ENCODE results near the gene PCDHA9. TPM values are rescaled to one million over a fixed set of nuclear protein-coding genes. Genes with fewer than 3 reads are reported as not detected.
A peak's percentile ranks its signal among the peaks of the same experiment; 100 is the strongest.
"Not testable (repeated sequence)": the region's sequence is repeated elsewhere in the genome, so short reads cannot be mapped to it uniquely, and the experiment has no call there.

PCDHA9 gene
- total RNA-seq = not detected
- polyA plus RNA-seq = not detected

- Mint-ChIP-seq H3K27ac (peak within 1 kb of the TSS in 1 of 7 donors; percentile 48), H3K9me3 (peaks cover 5 to 35% (median 7%) of the 10 kb centered on the region in 8 donors), H3K27me3 (peaks cover 12 to 17% of the 10 kb centered on the region in 2 donors)
- CTCF ChIA-PET (ENCODE audit: partially characterized antibody); POLR2A ChIA-PET (ENCODE audit: partially characterized antibody); intact Hi-C loops (cut with micrococcal nuclease); H3K4me1 ChIP-seq (ENCODE audit: insufficient read depth, low read length); H3K36me3 ChIP-seq (ENCODE audit: insufficient read depth, low read length); H3K9me3 ChIP-seq (ENCODE audit: control insufficient read depth in 1 of 2, low read length in 2 of 2); H3K27ac ChIP-seq (ENCODE audit: low read depth, low read length); DNase-seq; H3K27me3 ChIP-seq (ENCODE audit: insufficient read depth, low read length); H3K4me3 Mint-ChIP-seq; H3K4me1 Mint-ChIP-seq; H3K36me3 Mint-ChIP-seq; H3K4me3 ChIP-seq (ENCODE audit: low read length in 2 of 2): not testable (repeated sequence)
These were observed at the start of gene PCDHA9 for GRCh38 chr5:140848139-140849102. PCDHA9 (plus strand) TSS chr5:140848382; CDS start chr5:140848496, 114 bp downstream.

GRCh38 chr5:140800816-140801493 is 47.2 kb upstream of the PCDHA9 start, which contains the start of gene PCDHA3:
PCDHA3 (plus strand) TSS chr5:140801057.
- H3K9me3 Mint-ChIP-seq = peaks cover 3 to 69% (median 49%) of the 10 kb centered on the region in 8 donors
- POLR2A ChIA-PET (ENCODE audit: partially characterized antibody) = no interaction called here
- Histone ChIP-seq H3K36me3 (ENCODE audit: insufficient read depth, low read length) (no peaks in the 10 kb centered on the region), H3K4me1 (ENCODE audit: insufficient read depth, low read length) (no peaks in the 10 kb centered on the region), H3K9me3 (ENCODE audit: control insufficient read depth in 1 of 2, low read length in 2 of 2) (peaks cover 0 to 4% of the 10 kb centered on the region in 2 donors), H3K27ac (ENCODE audit: low read depth, low read length) (no peak within 1 kb of the TSS), H3K27me3 (ENCODE audit: insufficient read depth, low read length) (peaks cover 5% of the 10 kb centered on the region), H3K4me3 (ENCODE audit: low read length in 2 of 2) (no peak within 1 kb of the TSS)
- intact Hi-C loops (cut with micrococcal nuclease) = no loop called here
- H3K36me3 Mint-ChIP-seq = peaks cover 4 to 10% of the 10 kb centered on the region in 2 donors
- H3K27me3 Mint-ChIP-seq = peaks cover 7 to 18% of the 10 kb centered on the region in 2 donors
- no peak within 1 kb of the TSS for H3K4me3 Mint-ChIP-seq
- CTCF ChIA-PET (ENCODE audit: partially characterized antibody) = no interaction called here
- peak within 1 kb of the TSS in 2 of 7 donors; percentile 53 to 64 for H3K27ac Mint-ChIP-seq
- H3K4me1 Mint-ChIP-seq = no peaks in the 10 kb centered on the region
- DNase-seq = peak in 1 of 5 donors; percentile 9

- POLR2A ChIA-PET (ENCODE audit: partially characterized antibody) = no interaction called here
- Mint-ChIP-seq H3K27ac (peak overlapping the region in 1 of 7 donors; percentile 53), H3K4me1 (no peaks in the 10 kb centered on the region), H3K36me3 (peaks cover 4 to 10% of the 10 kb centered on the region in 2 donors), H3K9me3 (peaks cover 3 to 73% (median 51%) of the 10 kb centered on the region in 8 donors), H3K4me3 (no peak overlapping the region), H3K27me3 (peaks cover 9 to 19% of the 10 kb centered on the region in 2 donors)
- DNase-seq = no peak
- CTCF ChIA-PET (ENCODE audit: partially characterized antibody) = no interaction called here
- intact Hi-C loops (cut with micrococcal nuclease) = no loop called here
- H3K27me3 ChIP-seq (ENCODE audit: insufficient read depth, low read length) = peaks cover 5% of the 10 kb centered on the region
- peaks cover 0 to 4% of the 10 kb centered on the region in 2 donors for H3K9me3 ChIP-seq (ENCODE audit: control insufficient read depth in 1 of 2, low read length in 2 of 2)
- no peak overlapping the region for H3K4me3 ChIP-seq (ENCODE audit: low read length in 2 of 2)
- H3K36me3 ChIP-seq (ENCODE audit: insufficient read depth, low read length) = no peaks in the 10 kb centered on the region
- no peaks in the 10 kb centered on the region for H3K4me1 ChIP-seq (ENCODE audit: insufficient read depth, low read length)
- no peak overlapping the region for H3K27ac ChIP-seq (ENCODE audit: low read depth, low read length)
These were observed 46.7 kb upstream of the PCDHA9 start for GRCh38 chr5:140801494-140801841.

GRCh38 chr5:140802381-140802780 is 45.8 kb upstream of the PCDHA9 start:
- H3K36me3 ChIP-seq (ENCODE audit: insufficient read depth, low read length); H3K4me1 ChIP-seq (ENCODE audit: insufficient read depth, low read length); H3K4me3 ChIP-seq (ENCODE audit: low read length in 2 of 2); intact Hi-C loops (cut with micrococcal nuclease); H3K9me3 ChIP-seq (ENCODE audit: control insufficient read depth in 1 of 2, low read length in 2 of 2); H3K4me3 Mint-ChIP-seq; POLR2A ChIA-PET (ENCODE audit: partially characterized antibody); CTCF ChIA-PET (ENCODE audit: partially characterized antibody); H3K27ac Mint-ChIP-seq; H3K4me1 Mint-ChIP-seq; H3K27ac ChIP-seq (ENCODE audit: low read depth, low read length); H3K27me3 ChIP-seq (ENCODE audit: insufficient read depth, low read length): not testable (repeated sequence)
- Mint-ChIP-seq H3K27me3 (peaks cover 10 to 22% of the 10 kb centered on the region in 2 donors), H3K36me3 (peaks cover 7 to 12% of the 10 kb centered on the region in 2 donors), H3K9me3 (peaks cover 3 to 77% (median 52%) of the 10 kb centered on the region in 8 donors)
- DNase-seq = peak in 1 of 5 donors; percentile 5

GRCh38 chr5:140802781-140803271 is 45.4 kb upstream of the PCDHA9 start:
- H3K27me3 ChIP-seq (ENCODE audit: insufficient read depth, low read length) = peaks cover 5% of the 10 kb centered on the region
- peak in 1 of 5 donors; percentile 26 for DNase-seq
- no peak overlapping the region for H3K4me3 ChIP-seq (ENCODE audit: low read length in 2 of 2)
- H3K4me1 ChIP-seq (ENCODE audit: insufficient read depth, low read length) = no peaks in the 10 kb centered on the region
- Mint-ChIP-seq H3K4me1 (no peaks in the 10 kb centered on the region), H3K9me3 (peaks cover 3 to 78% (median 55%) of the 10 kb centered on the region in 8 donors), H3K4me3 (no peak overlapping the region), H3K36me3 (peaks cover 7 to 12% of the 10 kb centered on the region in 2 donors), H3K27ac (no peak overlapping the region), H3K27me3 (peaks cover 10 to 22% of the 10 kb centered on the region in 2 donors)
- intact Hi-C loops (cut with micrococcal nuclease) = no loop called here
- POLR2A ChIA-PET (ENCODE audit: partially characterized antibody) = no interaction called here
- H3K9me3 ChIP-seq (ENCODE audit: control insufficient read depth in 1 of 2, low read length in 2 of 2) = peaks cover 0 to 4% of the 10 kb centered on the region in 2 donors
- no peaks in the 10 kb centered on the region for H3K36me3 ChIP-seq (ENCODE audit: insufficient read depth, low read length)
- CTCF ChIA-PET (ENCODE audit: partially characterized antibody) = no interaction called here
- H3K27ac ChIP-seq (ENCODE audit: low read depth, low read length) = no peak overlapping the region

GRCh38 chr5:140806834-140807775 is 41.1 kb upstream of the PCDHA9 start, which contains the start of gene PCDHA4:
PCDHA4 (plus strand) TSS chr5:140807068.
- Histone ChIP-seq H3K36me3 (ENCODE audit: insufficient read depth, low read length) (no peaks in the 10 kb centered on the region), H3K4me1 (ENCODE audit: insufficient read depth, low read length) (no peaks in the 10 kb centered on the region), H3K9me3 (ENCODE audit: control insufficient read depth in 1 of 2, low read length in 2 of 2) (no peaks in the 10 kb centered on the region), H3K4me3 (ENCODE audit: low read length in 2 of 2) (no peak within 1 kb of the TSS), H3K27me3 (ENCODE audit: insufficient read depth, low read length) (no peaks in the 10 kb centered on the region), H3K27ac (ENCODE audit: low read depth, low read length) (no peak within 1 kb of the TSS)
- intact Hi-C loops (cut with micrococcal nuclease) = no loop called here
- no peaks in the 10 kb centered on the region for H3K4me1 Mint-ChIP-seq
- POLR2A ChIA-PET (ENCODE audit: partially characterized antibody) = no interaction called here
- CTCF ChIA-PET (ENCODE audit: partially characterized antibody) = interaction anchor here (0.9 kb wide), 1 partner anchor 9 kb away, joined by 3 read pairs; no protein-coding TSS in a partner anchor
- peak within 1 kb of the TSS in 1 of 8 donors; percentile 13 for H3K4me3 Mint-ChIP-seq
- no peak for DNase-seq
- H3K27me3 Mint-ChIP-seq = peaks cover 7 to 18% of the 10 kb centered on the region in 2 donors
- H3K36me3 Mint-ChIP-seq = peaks cover 7 to 9% of the 10 kb centered on the region in 2 donors
- H3K9me3 Mint-ChIP-seq = peaks cover 3 to 78% (median 47%) of the 10 kb centered on the region in 8 donors
- H3K27ac Mint-ChIP-seq = no peak within 1 kb of the TSS

All from CD4-positive, alpha-beta memory T cell (primary cell).